Measurements from ENCODE around the gene LRRC28. TPM values are rescaled to one million over a fixed set of nuclear protein-coding genes. Genes with fewer than 3 reads are reported as not detected.

LRRC28 gene
- total and polyA plus RNA-seq, 2 of the 4 experiments (the other 2 are of a cell fraction): 12.7 to 21.1 TPM

- Histone ChIP-seq H4K5ac (ENCODE audit: low read depth, low read length) (peak overlapping the region; percentile 43; the same call in 1 of the 2 replicates), H3K18ac (ENCODE audit: low read depth, low read length) (peak overlapping the region; percentile 33), H3K9me3 (ENCODE audit: control insufficient read depth, insufficient read depth, low read length) (no peaks in the 10 kb centered on the region), H2AK9ac (replicated peaks; ENCODE audit: low read depth, low read length, poor library complexity) (no peak overlapping the region), H3K23ac (ENCODE audit: low read depth, low read length) (no peak overlapping the region), H3K9me1 (ENCODE audit: insufficient read depth, low read length) (peaks cover 19% of the 10 kb centered on the region), H3K4me1 (ENCODE audit: control insufficient read depth, insufficient read depth, low read length) (peaks cover 13% of the 10 kb centered on the region), H2BK20ac (ENCODE audit: low read depth, low read length) (peak overlapping the region; percentile 55; the same call in 1 of the 2 replicates), H3K14ac (replicated peaks; ENCODE audit: low read depth, low read length) (no peak overlapping the region), H4K91ac (ENCODE audit: insufficient read depth, low read depth, low read length) (no peak overlapping the region), H3K4ac (ENCODE audit: low read depth, low read length) (peak overlapping the region; percentile 64; the same call in 1 of the 2 replicates), H3K79me1 (ENCODE audit: low read depth in 1 of 2, low read length in 2 of 2) (no peaks in the 10 kb centered on the region), H2AK5ac (ENCODE audit: low read depth, low read length) (peak overlapping the region; percentile 78; the same call in 1 of the 2 replicates), H3K4me3 (ENCODE audit: insufficient read depth, low read depth, low read length) (no peak overlapping the region), H3K27ac (ENCODE audit: insufficient read depth, low read length) (no peak overlapping the region; the same call in 1 of the 2 replicates), H2BK15ac (ENCODE audit: low read depth, low read length) (peak overlapping the region; percentile 71; the same call in 1 of the 3 replicates), H3K56ac (ENCODE audit: extremely low read depth, insufficient read depth, low read length) (no peak overlapping the region), H3K9ac (ENCODE audit: low read depth, low read length) (no peak overlapping the region), H3K4me2 (ENCODE audit: low read depth, low read length) (no peak overlapping the region), H3K27me3 (ENCODE audit: control insufficient read depth, insufficient read depth, low read length) (no peaks in the 10 kb centered on the region), H4K20me1 (ENCODE audit: insufficient read depth, low read length) (no peaks in the 10 kb centered on the region), H2AFZ (replicated peaks; ENCODE audit: low read length, poor library complexity) (no peak overlapping the region), H2BK5ac (ENCODE audit: low read depth, low read length, poor library complexity, severe bottlenecking) (no peak overlapping the region), H2BK120ac (ENCODE audit: low read depth, low read length) (peak overlapping the region; percentile 72), H3K36me3 (ENCODE audit: control insufficient read depth, insufficient read depth, low read length) (no peaks in the 10 kb centered on the region), H4K8ac (ENCODE audit: low read depth in 2 of 2, low read length in 2 of 2) (peak overlapping the region; percentile 51 to 80)
- no peak for DNase-seq
- ChIA-PET CTCF (no interaction called here), POLR2A (ENCODE audit: unreplicated experiment) (no interaction called here)
- intact Hi-C loops (cut with micrococcal nuclease): no loop called here
- TF ChIP-seq BHLHE40 (IDR thresholded peaks at IDR 0.05; ENCODE audit: low read depth, low read length) (no peak), MXI1 (IDR thresholded peaks at IDR 0.05; ENCODE audit: borderline replicate concordance, low read depth, low read length) (no peak)
- no CpG with 5 or more reads among the region's 1 CpG for WGBS, 2 experiments (ENCODE audit: extremely low coverage in 2 of 2, insufficient read length in 1 of 2)
- ATAC-seq (ENCODE audit: low read depth): no peak
- in situ Hi-C loops (cut with MboI; ENCODE audit: low sequenced_read_pairs): no loop called here
- no TSS peak for BruUV-seq (replicated peaks)
- dilution Hi-C loops (cut with HindIII; ENCODE audit: low sequenced_read_pairs, unreplicated experiment): no loop called here
These were observed 170.5 kb downstream of the LRRC28 start for GRCh38 chr15:99421758-99422157.
